Inflammatory macrophage (primary cell): ENCODE measurements around the gene KIFBP.
"Not testable (repeated sequence)": the region's sequence is repeated elsewhere in the genome, so short reads cannot be mapped to it uniquely, and the experiment has no call there.

Source experiments
- DNase-seq, 2 donors: peaks; one replicate each; pipeline ENCODE4 v3.0.0-alpha.2; 2020 to 2022
- total RNA-seq, 18 experiments: gene quantifications; one replicate each; lab custom pipeline; 2026; ENCODE audit warnings: mixed read lengths in 6 of 18, inconsistent platforms in 2 of 18; lab: John Stamatoyannopoulos, UW

Gene KIFBP
- total RNA-seq: 20.2 to 42.5 (median 29.5) reads per million in 18 experiments

DNA sequence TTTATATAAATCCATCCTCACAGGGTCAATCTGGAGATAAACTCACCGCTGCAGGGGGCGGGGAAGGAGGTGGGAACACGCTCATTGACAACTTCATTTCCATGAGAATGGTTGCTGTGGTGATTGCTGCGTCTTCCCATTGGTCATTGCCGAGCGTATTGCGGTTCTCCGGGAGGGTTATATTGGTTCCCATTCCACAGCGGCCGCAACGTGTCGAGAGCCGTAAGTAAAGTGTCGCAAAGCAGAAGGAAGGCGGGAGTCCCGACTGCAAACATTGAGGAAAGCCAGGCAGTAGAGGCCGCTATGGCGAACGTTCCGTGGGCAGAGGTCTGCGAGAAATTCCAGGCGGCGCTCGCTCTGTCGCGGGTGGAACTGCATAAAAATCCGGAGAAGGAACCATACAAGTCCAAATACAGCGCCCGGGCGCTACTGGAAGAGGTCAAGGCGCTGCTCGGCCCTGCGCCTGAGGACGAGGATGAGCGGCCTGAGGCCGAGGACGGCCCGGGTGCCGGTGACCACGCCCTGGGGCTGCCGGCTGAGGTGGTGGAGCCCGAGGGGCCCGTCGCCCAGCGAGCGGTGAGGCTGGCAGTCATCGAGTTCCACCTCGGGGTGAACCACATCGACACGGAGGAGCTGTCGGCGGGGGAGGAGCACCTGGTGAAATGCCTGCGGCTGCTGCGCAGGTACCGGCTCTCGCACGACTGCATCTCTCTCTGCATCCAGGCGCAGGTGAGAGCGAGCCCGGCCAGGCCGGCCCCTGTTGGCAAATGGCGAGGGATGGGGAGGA lies at the start of gene KIFBP:
Gene KIFBP, plus strand, starts transcription at position 274 of the 787 bp plus-strand sequence. Its CDS starts 30 bp downstream, at position 304.
- DNase-seq: peak; percentile 94 to 97

DNA sequence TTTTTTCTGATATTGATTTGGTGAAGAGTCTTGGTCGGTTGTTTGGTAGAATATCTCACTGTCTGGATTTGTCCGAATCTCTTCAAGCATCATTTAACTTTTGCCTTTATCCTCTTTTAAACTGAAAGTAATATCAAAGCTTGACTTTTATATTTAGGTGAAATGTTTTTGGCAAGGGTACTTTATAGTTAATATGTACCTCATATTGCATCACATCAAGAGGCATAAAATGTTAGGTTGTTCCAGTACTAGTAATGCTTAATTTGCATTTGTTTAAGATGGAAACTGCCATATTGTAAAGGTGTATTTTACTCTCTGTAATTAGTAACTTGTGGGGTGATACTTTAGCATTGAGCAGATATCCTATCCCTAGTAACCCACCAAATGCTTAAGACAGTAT lies 49.7 kb upstream of the KIFBP start:
- no peak for DNase-seq

GRCh38 chr10:68940917-68941316 lies 47.7 kb upstream of the KIFBP start:
- not testable (repeated sequence) for DNase-seq

DNA sequence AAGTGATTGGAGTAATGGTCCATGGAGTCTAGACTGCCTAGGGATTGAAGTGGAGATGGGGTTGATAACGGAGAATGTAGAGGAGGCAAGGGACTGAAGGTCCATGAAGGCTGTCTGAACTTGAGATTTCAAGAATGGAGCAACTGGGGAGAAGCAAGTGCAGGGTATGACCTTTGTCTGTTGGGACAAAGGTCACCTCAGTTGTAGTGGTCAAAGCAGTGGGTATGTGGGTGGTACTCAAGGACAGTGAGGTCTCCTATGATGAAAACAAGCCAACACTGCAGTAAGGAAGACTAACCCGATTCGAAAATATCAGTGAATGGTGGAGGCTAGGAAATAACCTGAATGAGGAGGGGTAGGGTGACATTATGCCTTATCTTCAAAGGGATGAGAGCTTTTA lies 38.0 kb upstream of the KIFBP start:
- DNase-seq: no peak

DNA sequence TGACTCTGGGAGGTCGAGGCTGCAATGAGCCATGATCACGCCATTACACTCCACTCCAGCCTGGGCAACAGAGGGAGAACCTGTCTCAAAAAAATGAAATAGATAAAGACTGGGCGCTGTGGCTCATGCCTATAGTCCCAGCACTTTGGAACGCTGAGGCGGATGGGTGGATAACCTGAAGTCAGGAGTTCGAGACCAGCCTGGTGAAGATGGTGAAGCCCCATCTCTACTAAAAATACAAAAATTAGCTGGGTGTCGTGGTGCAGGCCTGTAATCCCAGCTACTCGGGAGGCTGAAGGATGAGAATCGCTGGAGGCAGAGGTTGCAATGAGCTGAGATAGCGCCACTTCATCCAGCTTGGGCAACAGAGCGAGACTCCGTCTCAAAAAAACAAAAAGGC lies 33.7 kb upstream of the KIFBP start:
- DNase-seq: no peak

- DNase-seq: peak in 1 of 2 donors; percentile 30
Measured at GRCh38 chr10:68955355-68955831, 33.2 kb upstream of the KIFBP start.

- DNase-seq: peak; percentile 93 to 95
Measured at GRCh38 chr10:68955832-68956532, 32.6 kb upstream of the KIFBP start, which contains the start of gene DDX21. DDX21 (plus strand) TSS chr10:68956170; CDS start chr10:68956226, 56 bp downstream.

DNA sequence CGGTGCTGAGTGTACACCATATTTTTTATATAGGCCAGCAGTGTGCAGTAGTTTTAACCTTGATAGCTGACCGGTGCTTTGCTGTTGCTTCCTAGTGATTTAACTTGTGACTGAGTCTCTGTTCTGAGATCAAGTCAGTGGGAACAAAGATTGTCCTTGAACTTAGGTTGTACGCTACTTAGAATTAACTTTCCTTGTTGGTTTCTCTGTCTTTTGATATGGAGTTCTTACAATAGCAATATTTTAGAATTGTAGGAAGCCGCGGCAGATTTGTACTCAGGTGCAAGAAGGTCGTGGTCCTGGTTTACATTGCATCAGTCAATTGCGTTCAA lies 31.4 kb upstream of the KIFBP start:
- DNase-seq: no peak

DNA sequence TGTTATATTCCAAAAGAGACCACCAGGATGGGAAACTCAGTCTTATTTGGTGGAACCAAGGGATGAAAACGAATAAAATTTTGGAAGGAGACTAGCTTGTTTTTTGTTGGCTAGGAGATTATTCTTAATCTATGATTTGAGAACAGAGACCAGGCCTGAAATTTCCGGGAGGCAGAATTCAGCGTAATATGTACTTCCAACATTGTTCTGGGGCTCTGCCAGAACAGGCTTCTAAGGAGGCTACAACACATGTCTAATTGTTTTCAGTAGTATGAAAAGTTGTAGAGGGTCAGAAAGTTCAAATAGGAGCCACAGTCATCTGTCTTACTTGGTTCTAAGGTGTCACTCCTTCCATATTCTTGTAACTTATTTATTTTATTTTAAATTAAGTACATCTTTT lies 30.9 kb upstream of the KIFBP start:
- no peak for DNase-seq

GRCh38 chr10:68959695-68960527 lies 28.7 kb upstream of the KIFBP start:
- DNase-seq: no peak

- no peak for DNase-seq
Measured at GRCh38 chr10:68963151-68963550, 25.5 kb upstream of the KIFBP start.

GRCh38 chr10:68973975-68974374 lies 14.6 kb upstream of the KIFBP start:
- no peak for DNase-seq

- DNase-seq: not testable (repeated sequence)
Measured at GRCh38 chr10:68975936-68976473, 12.6 kb upstream of the KIFBP start.

DNA sequence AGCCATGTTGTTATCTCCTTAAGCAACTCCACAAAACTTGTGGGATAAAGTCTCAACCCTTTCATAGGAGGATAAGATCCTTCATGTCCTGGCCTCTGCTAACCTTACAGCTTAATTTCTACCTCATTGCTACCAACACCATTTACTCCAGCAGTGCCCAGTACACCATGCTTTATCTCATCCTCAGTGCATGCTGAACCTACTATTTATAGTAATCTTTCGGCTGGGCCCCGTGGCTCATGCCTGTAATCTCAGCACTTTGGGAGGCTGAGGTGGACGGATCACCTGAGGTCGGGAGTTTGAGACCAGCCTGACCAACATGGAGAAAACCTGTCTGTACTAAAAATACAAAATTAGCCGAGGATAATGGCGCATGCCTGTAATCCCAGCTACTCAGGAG lies 8.9 kb upstream of the KIFBP start:
- not testable (repeated sequence) for DNase-seq

DNA sequence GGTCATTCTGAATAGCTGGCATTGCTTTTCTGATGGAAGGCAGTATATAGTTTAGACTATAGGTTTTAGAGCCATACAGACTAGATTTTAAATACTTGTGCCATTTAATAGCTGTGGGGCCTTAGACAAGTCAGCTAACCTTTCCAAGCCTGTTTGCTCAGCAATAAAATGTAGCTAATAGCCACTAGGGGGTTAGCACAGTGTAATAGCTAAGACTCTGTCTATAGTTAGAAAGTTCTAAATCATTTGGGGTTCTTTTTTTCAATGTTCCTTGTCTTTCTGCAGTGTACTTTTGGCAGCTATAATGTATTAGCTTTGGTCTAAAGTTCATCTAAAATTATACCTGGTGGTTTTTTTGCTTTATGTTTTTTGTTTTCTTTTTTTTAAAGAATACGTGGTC lies 7.5 kb upstream of the KIFBP start:
- peak in 1 of 2 donors; percentile 8 for DNase-seq

- no peak for DNase-seq
Measured at GRCh38 chr10:68982389-68982788, 6.2 kb upstream of the KIFBP start.

DNA sequence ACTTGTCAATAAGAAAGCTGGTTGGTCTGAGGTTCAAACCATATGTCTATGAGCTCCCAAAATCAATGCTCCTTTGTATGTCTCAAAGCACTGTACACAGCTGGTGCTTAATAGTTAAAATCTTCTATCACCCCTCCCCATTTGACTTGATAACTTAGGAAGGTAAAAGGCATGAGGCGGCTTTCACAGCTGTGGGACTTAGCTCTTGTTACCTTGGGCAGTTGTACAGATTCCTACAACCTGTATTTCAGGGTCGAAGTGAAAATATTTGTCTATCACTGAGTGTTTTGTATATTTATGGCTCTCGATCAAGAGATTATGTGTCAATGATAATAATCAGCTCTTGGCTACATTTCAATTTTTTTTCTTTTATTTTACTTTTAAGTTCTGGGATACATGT lies 992 bp upstream of the KIFBP start:
- no peak for DNase-seq

DNA sequence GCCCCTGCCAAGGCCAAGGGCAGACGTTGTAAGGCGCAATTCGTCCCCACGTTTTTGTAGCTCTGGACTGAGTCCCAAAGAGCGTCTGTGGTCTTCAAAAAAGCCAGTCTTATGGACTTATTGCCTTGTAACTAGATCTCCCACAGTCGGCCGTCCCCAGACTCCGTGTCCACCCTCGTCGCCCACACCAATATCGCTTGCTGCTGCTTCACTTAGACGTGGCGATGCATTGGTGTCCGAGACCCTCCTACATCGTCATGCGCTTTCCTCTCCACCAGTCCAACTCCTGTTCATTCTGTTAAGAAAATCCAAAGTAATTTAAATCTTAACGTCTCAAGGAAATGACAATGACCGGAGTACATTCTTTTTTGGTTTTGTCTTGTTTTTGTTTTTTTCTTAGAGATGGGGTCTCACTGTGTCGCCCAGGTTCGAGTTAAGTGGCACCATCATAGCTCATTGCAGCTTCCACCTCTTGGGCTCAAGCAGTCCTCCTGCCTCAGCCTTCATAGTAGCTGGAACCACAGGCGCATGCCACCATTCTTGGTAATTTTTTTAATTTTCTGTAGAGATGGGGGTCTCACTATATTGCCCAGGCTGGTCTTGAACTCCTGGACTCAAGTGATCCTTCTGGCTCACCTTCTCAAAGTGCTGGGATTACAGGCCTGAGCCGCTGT lies 851 bp downstream of the KIFBP start:
- peak in 1 of 2 donors; percentile 16 for DNase-seq

GRCh38 chr10:68992636-68993440 lies 4.2 kb downstream of the KIFBP start:
- DNase-seq: no peak

GRCh38 chr10:68997211-68997610 lies 8.6 kb downstream of the KIFBP start:
- peak; percentile 31 to 60 for DNase-seq

- peak; percentile 45 to 75 for DNase-seq
Measured at GRCh38 chr10:69004821-69005220, 16.2 kb downstream of the KIFBP start.
